GM21619 (cell line): ENCODE measurements around the gene IL24.

Experiments used
- ATAC-seq: cut with Tn5 transposase; IDR thresholded peaks from one replicate; pipeline ENCODE4 v1.9.1; 2021; ENCODE audit not compliant: unreplicated experiment

The IL24 gene

GRCh38 chr1:206878456-206878855 lies 18.8 kb upstream of the IL24 start:
- ATAC-seq = no peak

DNA sequence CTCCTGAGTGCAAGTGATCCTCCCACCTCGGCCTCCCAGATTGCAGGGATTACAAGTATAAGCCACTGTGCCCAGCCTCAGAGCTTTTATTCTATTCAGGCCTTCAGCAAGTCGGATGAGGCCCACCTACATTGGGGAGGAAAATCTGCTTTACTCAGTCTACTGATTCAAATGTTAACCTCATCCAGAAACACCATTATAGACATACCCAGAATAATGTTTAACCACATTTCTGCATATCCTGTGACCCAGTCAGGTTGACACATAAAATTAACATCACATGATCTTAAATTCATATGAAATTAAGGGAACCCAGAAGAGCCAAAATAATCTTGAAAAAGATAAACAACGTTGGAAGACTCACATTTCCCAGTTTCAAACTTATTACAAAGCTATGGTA lies 16.9 kb upstream of the IL24 start:
- no peak for ATAC-seq

DNA sequence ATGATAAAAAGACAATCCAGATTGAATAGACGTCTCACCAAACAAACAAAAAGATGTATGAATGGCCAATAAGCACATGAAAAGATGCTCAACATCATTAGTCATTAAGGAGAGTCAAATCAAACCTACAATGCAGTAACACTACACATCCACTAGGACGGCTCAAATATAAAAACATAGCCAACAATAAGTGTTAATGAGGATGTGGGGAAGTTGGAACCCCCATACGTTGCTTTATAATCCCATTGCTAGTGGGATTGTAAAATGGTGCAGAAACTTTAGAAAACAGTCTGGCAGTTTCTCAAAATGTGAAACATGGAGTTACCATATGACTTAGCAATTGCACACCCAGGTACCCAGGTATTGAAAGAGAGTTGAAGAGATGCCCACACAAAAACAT lies 14.7 kb upstream of the IL24 start:
- ATAC-seq = no peak

DNA sequence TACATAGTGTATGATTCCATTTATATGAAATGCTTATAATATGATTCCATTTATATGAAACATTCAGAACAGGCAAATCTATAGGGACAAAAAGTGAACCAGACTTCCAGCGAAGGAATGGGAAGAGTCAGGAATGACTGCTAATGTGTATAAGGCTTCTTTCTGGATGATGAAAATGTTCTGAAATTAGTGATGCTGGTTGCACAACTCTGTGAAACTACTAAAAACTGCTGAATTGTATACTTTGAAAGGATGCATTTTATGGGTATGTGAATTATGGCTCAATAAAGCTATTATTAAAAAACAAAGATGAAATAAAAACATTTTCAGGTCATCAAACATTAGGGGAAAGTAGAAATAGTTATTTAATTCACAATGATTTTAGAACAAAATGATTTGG lies 14.1 kb upstream of the IL24 start:
- ATAC-seq = no peak

GRCh38 chr1:206883876-206884275 lies 13.4 kb upstream of the IL24 start:
- ATAC-seq = no peak

- no peak for ATAC-seq
Observed at GRCh38 chr1:206885341-206886060, 11.7 kb upstream of the IL24 start.

DNA sequence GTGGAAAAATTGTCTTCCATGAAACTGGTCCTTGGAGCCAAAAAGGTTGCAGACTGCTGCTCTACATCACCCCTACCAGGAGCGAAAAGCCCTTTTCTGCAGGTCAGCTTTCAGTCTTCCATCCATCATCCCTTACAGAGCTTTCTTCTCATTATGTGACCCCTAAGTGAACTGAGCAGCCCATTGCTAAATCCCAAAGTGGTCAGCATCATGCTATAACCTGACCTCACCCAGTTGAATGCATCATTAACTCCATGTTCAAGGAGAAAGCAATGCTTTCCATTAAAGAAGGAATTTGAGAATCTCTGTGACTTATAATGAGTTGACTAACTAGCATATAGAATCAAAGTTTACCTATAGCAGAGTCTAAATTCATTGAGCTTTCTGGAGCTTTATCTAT lies 10.4 kb upstream of the IL24 start:
- ATAC-seq = no peak

DNA sequence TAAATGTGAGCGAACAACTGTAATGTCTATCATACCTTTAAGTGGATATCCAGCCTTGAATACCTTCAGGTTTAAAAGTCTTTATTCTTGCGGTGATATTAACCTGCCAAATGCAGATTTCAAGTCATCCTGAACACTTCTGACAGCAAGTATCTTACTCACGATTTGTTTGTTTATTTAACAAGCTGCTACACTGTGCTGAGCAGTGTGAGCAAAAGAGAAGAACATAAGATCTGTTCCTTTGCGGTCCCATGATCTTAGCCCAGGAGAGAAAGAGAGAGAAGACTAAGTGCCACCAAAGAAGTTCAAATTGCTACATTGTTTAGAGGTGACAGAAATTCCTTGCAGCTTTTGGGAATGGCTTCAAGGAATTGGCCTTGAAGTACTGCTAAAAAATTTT lies 9.5 kb upstream of the IL24 start:
- ATAC-seq = no peak

- no peak for ATAC-seq
Observed at GRCh38 chr1:206890125-206891060, 6.8 kb upstream of the IL24 start.

DNA sequence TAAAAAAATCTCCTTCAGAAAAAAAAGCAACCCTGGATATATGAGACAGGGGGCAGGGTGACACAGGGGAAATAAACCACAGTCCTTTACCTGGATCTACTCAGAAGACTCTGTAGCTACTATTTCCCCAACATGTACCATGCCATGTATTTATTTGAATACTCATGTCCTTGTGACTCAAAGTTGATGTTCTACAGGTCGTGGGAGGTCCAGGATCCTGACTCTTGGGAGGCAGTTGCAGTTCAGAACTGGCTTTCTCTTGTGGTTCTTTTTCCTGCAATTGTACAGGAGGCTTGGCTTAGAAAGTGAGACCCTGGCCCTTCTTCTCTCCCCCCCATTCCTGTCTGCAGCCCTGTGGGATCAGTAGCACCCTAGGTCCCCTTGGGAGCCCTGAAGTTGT lies 5.8 kb upstream of the IL24 start:
- no peak for ATAC-seq

DNA sequence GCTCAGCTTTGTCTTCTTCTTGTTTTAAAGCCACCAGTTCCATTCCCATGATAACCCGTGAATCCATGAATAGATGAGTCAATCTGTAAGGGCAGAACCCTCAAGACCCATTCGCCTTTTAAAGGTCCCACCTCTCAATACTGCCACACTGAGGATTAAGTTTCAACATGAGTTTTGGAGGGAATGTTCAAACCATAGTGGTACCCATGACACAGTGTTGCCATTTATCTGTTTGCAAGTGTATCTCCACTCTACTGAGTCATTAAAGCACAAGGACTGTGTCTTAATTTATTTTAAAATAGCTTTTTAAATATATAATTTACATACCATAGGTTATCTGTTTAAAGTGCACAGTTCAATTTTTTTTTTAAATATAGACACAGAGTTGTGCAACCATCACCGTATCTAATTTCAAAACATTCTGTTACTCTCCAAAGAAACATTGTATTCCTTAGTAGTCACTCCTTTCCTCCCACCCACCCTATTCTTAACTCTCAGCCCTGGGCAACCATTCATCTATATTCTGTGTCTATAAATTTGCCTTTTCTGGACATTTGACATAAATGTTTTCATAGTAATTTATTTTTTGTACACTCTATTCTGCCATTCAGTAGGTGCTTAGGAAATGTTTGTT lies 4.8 kb upstream of the IL24 start:
- no peak for ATAC-seq

DNA sequence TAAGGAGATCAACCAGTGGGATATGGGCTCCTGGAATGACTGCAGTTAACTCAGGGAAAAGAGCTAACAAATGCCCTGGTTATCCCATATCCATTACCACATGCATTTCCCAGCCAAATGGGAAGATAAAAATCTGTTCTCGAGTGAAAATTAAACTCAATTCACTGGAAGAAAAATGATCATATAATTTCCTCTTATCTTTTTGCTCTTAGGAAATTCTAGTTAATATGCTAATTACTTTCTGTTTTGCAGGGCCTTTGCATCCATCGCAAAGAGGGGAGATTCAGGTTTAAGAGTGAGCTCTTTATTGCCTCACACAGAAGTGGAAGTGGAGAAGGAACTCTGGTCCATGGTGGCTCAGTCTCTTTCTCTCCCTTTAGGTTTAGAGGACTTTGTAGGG lies 3.9 kb upstream of the IL24 start:
- ATAC-seq = no peak

DNA sequence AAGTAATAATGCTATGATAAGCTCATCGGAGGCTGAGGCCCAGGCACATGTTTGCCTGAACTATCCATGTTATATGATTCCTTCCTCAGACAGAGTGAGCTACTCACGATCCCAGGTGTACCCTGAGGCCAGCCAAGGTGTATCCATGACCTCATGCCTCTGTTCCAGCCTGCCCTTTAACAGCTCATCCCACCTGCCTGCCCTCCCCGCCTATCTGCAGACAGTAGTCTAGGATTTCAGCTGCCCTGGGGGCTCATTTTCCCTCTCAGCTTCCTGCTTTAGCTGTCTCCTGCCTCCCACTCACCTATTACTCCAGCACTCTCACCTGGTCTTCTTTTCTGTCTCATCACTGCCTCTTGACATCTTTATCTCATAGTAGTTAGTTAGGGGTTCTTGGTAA lies 1.9 kb upstream of the IL24 start:
- no peak for ATAC-seq

DNA sequence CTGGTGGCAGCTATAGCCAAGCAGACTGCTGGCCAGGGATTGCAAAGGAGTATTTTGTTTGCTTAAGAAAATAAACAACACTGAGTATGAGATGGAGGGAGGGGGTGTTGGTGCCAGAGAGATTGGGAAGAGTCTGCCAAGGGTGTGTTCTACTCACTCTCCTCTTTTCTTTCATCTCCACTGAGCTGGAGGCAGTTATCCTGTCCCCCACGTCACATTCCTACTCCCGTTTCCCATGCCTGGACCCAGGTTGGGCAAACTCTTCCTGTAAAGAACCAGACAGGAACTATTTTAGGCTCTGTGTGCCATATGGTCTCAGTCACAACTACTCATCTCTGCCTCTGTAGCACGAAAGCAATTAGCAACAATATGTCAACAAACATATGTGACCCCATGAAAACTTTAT lies 1.4 kb upstream of the IL24 start:
- no peak for ATAC-seq

DNA sequence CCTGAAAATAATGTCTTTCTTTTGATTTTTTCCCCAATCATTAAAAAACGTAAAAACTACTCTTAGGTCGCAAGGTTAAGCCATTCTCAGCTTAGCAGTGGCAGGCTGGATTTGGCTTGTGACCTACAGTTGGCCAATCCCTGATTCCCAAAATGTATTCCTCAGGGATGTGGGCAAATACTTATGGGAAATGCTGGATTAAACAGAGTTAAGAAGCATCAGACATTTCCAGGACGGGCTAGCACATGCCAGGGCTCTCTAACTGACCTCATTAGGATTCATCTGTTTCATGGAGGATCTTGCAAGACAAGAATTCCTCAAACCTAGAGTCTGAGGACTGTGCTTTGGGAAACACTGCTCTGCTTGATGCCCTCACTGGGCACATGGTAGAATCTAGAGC lies 982 bp upstream of the IL24 start:
- ATAC-seq = no peak

DNA sequence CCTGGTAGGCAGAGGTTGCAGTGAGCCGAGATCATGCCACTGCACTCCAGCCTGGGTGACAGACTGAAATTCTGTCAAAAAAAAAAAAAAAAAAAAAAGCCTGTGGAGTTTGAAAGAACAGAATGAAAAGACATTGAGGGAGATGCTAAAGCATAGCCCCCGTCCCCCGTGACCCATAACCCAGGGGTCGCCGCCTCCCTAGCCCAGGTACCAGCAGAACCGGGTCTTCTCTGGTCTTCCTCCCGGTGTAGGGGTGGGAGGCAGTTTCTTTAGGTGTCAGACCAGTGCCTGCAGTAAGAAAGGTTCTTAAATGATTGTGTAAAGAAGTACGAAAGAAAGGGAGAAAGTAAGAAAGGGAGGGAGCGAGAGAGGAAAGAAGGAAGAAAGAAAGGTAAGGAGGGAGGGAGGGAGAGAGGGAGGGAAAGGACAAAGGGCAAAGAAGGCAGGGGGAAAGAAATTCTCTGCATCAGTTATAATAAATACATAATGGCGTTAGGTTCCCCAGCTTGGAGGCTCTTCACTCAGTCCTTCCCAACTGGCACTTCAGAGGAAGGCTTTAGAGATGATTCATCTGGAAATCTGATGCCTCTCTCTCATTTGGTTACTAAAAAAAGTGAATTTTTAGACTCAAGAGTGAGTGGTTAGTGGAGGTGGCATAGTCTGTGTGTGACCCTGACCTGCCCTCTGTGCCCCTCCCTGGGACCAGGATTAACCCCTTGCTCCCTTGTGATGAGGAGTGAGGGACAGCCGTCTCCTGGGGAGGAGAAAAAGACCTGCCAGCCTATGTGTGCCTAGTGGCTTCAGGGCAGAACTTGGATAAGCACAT lies 1.1 kb downstream of the IL24 start:
- ATAC-seq = no peak

GRCh38 chr1:206898915-206899431 lies 1.7 kb downstream of the IL24 start:
- ATAC-seq = no peak

DNA sequence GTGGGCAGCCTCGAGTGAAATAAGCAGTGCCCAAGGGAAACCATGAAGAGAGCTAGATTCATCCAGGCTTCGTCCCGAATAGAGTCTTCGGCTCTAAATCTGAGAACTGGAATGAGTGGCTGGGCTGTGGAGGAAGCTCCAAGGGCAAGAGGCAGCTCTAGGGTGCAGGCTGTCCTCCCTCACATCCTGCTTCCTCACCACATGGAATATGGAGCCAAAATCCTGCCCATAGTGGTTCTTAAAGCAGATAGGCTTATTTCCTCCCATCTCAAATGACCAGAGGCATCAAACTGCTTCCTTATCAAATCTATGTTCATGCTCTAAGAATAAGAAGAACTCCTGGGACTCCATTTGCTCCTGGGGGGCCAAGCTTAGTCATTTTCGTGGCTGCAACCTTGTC lies 2.5 kb downstream of the IL24 start:
- no peak for ATAC-seq

- no peak for ATAC-seq
Observed at GRCh38 chr1:206900149-206900548, 2.9 kb downstream of the IL24 start.

DNA sequence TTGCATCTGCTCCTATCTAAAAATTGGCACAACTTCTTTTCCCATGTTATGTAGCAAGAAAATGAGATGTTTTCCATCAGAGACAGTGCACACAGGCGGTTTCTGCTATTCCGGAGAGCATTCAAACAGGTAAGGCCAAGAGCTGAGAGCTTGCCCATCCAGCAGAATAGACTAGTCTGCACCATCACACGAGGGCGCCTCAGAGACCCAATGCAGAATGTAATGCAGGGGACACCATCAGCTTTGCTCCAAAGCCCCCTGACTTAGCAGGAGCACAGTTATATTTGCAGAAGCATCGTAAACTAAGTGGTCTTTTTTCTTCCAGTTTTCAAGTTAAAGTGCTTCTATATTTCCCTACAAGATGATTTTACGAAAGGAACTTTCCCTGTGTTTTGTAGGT lies 4.7 kb downstream of the IL24 start:
- ATAC-seq = no peak

- no peak for ATAC-seq
Observed at GRCh38 chr1:206902702-206903101, 5.5 kb downstream of the IL24 start.
